GM21360 (cell line): ENCODE measurements around the gene TNK1.

ENCODE experiments used
- ATAC-seq: cut with Tn5 transposase; IDR thresholded peaks from one replicate; pipeline ENCODE4 v1.9.1; 2021; ENCODE audit warnings: mild to moderate bottlenecking, moderate library complexity; ENCODE audit not compliant: unreplicated experiment

The TNK1 gene

GRCh38 chr17:7408863-7409262 is 28.0 kb downstream of the TNK1 start:
- ATAC-seq, result no peak

GRCh38 chr17:7409716-7410115 is 28.8 kb downstream of the TNK1 start:
- ATAC-seq, result no peak

- no peak for ATAC-seq
Observed at GRCh38 chr17:7410634-7411426, 29.9 kb downstream of the TNK1 start.

- no peak for ATAC-seq
Observed at GRCh38 chr17:7411427-7411750, 30.5 kb downstream of the TNK1 start.

- ATAC-seq, result no peak
Observed at GRCh38 chr17:7413346-7413985, 32.6 kb downstream of the TNK1 start.

- no peak for ATAC-seq
Observed at GRCh38 chr17:7414837-7415236, 33.9 kb downstream of the TNK1 start.

- ATAC-seq, result no peak
Observed at GRCh38 chr17:7415784-7416183, 34.9 kb downstream of the TNK1 start.

GRCh38 chr17:7416323-7416722 is 35.4 kb downstream of the TNK1 start:
- ATAC-seq, result no peak

GRCh38 chr17:7417056-7417655 is 36.3 kb downstream of the TNK1 start:
- ATAC-seq, result no peak

GRCh38 chr17:7418472-7419152 is 37.7 kb downstream of the TNK1 start:
- no peak for ATAC-seq

- no peak for ATAC-seq
Observed at GRCh38 chr17:7419819-7420610, 39.1 kb downstream of the TNK1 start, which contains the start of gene SPEM1. Gene SPEM1 (plus strand): TSS chr17:7420324. CDS start chr17:7420385, 61 bp downstream.

GRCh38 chr17:7421186-7421585 is 40.3 kb downstream of the TNK1 start:
- ATAC-seq, result no peak

GRCh38 chr17:7423679-7424078 is 42.8 kb downstream of the TNK1 start:
- ATAC-seq, result no peak

GRCh38 chr17:7425316-7425715 is 44.4 kb downstream of the TNK1 start, which contains the start of gene SPEM2:
Gene SPEM2 (plus strand): TSS chr17:7425616. CDS start chr17:7425689, 73 bp downstream.
- no peak for ATAC-seq

GRCh38 chr17:7425756-7426155 is 44.9 kb downstream of the TNK1 start:
- ATAC-seq, result no peak

- ATAC-seq, result no peak
Observed at GRCh38 chr17:7426203-7426863, 45.4 kb downstream of the TNK1 start.

- no peak for ATAC-seq
Observed at GRCh38 chr17:7426896-7427489, 46.1 kb downstream of the TNK1 start.

- ATAC-seq, result no peak
Observed at GRCh38 chr17:7427549-7427948, 46.7 kb downstream of the TNK1 start.

GRCh38 chr17:7428557-7428956 is 47.7 kb downstream of the TNK1 start, which contains the start of gene SPEM3:
Gene SPEM3 (plus strand): TSS chr17:7428857. CDS start chr17:7428903, 46 bp downstream.
- ATAC-seq, result no peak

- ATAC-seq, result no peak
Observed at GRCh38 chr17:7429722-7430121, 48.8 kb downstream of the TNK1 start.
